Testis (tissue), 3 donors: ENCODE measurements around the gene POMC. TPM values are rescaled to one million over a fixed set of nuclear protein-coding genes. Genes with fewer than 3 reads are reported as not detected.
"Not testable (repeated sequence)": the region's sequence is repeated elsewhere in the genome, so short reads cannot be mapped to it uniquely, and the experiment has no call there.

Experiments
- DNase-seq: peaks from one replicate; pipeline ENCODE4 v3.0.0-alpha.2; 2019
- H3K27ac ChIP-seq, 2 donors: fragments of 200-600 bp; sonication (generic); one replicate each; pipeline ENCODE4 v1.5.1; 2019
- H3K27me3 ChIP-seq: fragments of 200-600 bp; sonication (generic); one replicate; pipeline ENCODE4 v1.5.1; 2019
- H3K36me3 ChIP-seq: fragments of 200-600 bp; sonication (generic); one replicate; pipeline ENCODE4 v1.5.1; 2017; ENCODE audit warnings: low read depth; ENCODE audit errors: missing control alignments
- H3K4me1 ChIP-seq: fragments of 200-600 bp; sonication (generic); one replicate; pipeline ENCODE4 v1.5.1; 2019
- H3K4me3 ChIP-seq, 2 donors: fragments of 200-600 bp; sonication (generic); one replicate each; pipeline ENCODE4 v1.5.1; 2017 to 2019
- H3K9me3 ChIP-seq: fragments of 200-600 bp; sonication (generic); one replicate; pipeline ENCODE4 v1.5.1; 2017
- POLR2A ChIP-seq: fragments of 450-650 bp; IDR thresholded peaks from one replicate; pipeline ENCODE4 v1.6.1; 2017; ENCODE audit warnings: antibody characterized with exemption, mild to moderate bottlenecking, moderate library complexity
- WGBS, 2 donors: methylation state at CpG; one replicate each; pipeline ENCODE4 v1.1.5; 2018; 5-methylcytosine and 5-hydroxymethylcytosine counted together
- intact Hi-C: fragments of 100-400 bp; cut with DNase I; formaldehyde crosslinking; loops from one replicate; pipeline ENCODE4 v1.15.1; 2023; ENCODE audit warnings: low total_unique reads
- polyA plus RNA-seq: library from polyadenylated mRNA; stranded (reverse); fragments of 350-450 nt; fragmentation: Illumina TruSeq; extraction: RNeasy Lipid Tissue Mini Kit (QIAGEN cat#74804); gene quantifications from one replicate; pipeline ENCODE4 v1.2.3, GENCODE V29; 2014; ENCODE audit warnings: low read depth, low replicate concordance; ENCODE audit not compliant: insufficient read depth
- total RNA-seq, 2 donors: library from RNA; depleted of rRNA; stranded (reverse); fragments of >200 nt; gene quantifications; one replicate each; pipeline ENCODE4 v1.2.3, GENCODE V29; 2016
- TF ChIP-seq, protein P1 (sequence below), 3 experiments: fragments of 450-650 bp in 2 of 3; fragments of 200-600 bp in 1 of 3; sonication (generic) in 1 of 3; IDR thresholded peaks; one replicate each; pipeline ENCODE4 v1.5.1; 2016 to 2019; ENCODE audit warnings: antibody characterized with exemption in 3 of 3, mild to moderate bottlenecking in 2 of 3, moderate library complexity in 1 of 3

POMC gene
- total and polyA plus RNA-seq, 3 donors from 2014 or later = 17.9 to 77.2 (median 55.7) TPM

DNA sequence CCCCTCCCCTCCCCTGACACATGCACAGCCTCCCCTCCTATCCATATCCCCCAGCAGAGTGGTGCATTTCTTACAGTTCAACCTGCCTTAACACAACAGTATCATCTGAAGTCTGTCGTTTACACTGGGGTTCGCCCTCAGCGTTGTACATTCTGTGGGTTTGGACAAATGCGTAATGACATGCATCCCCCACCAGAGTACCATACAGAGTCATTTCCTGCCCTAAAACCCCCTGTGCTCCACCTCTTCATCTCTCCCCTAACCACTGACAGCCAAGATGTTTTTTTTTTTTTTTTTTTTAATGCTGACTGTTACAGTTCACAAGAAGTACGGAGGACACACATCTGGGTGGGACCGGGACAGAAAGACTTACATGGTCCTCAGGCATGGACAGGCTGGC is 22.6 kb downstream of the POMC start:
- Histone ChIP-seq H3K4me3 (no peak overlapping the region), H3K27ac (no peak overlapping the region), H3K36me3 (no peaks in the 10 kb centered on the region), H3K27me3 (no peaks in the 10 kb centered on the region), H3K9me3 (no peaks in the 10 kb centered on the region), H3K4me1 (no peaks in the 10 kb centered on the region)
- DNase-seq = no peak
- WGBS, 2 donors = 84 to 85% methylated on average over 6 of the region's 6 CpGs
- intact Hi-C loops = no loop called here
- TF ChIP-seq, protein P1, sequence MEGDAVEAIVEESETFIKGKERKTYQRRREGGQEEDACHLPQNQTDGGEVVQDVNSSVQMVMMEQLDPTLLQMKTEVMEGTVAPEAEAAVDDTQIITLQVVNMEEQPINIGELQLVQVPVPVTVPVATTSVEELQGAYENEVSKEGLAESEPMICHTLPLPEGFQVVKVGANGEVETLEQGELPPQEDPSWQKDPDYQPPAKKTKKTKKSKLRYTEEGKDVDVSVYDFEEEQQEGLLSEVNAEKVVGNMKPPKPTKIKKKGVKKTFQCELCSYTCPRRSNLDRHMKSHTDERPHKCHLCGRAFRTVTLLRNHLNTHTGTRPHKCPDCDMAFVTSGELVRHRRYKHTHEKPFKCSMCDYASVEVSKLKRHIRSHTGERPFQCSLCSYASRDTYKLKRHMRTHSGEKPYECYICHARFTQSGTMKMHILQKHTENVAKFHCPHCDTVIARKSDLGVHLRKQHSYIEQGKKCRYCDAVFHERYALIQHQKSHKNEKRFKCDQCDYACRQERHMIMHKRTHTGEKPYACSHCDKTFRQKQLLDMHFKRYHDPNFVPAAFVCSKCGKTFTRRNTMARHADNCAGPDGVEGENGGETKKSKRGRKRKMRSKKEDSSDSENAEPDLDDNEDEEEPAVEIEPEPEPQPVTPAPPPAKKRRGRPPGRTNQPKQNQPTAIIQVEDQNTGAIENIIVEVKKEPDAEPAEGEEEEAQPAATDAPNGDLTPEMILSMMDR (IDR thresholded peaks at IDR 0.05) = no peak
- TF ChIP-seq POLR2A = no peak

GRCh38 chr2:25141120-25141519 is 27.3 kb downstream of the POMC start:
- Histone ChIP-seq H3K9me3 (no peaks in the 10 kb centered on the region), H3K27me3 (no peaks in the 10 kb centered on the region), H3K27ac (no peak overlapping the region), H3K36me3 (no peaks in the 10 kb centered on the region), H3K4me3 (no peak overlapping the region), H3K4me1 (no peaks in the 10 kb centered on the region)
- 68 to 83% methylated on average over 4 to 8 of the region's 8 CpGs for WGBS, 2 donors
- DNase-seq = no peak
- no peak for TF ChIP-seq POLR2A
- TF ChIP-seq, protein P1 (IDR thresholded peaks at IDR 0.05) = no peak
- intact Hi-C loops = no loop called here

- H3K27me3 ChIP-seq, H3K9me3 ChIP-seq, H3K4me1 ChIP-seq, H3K27ac ChIP-seq, H3K4me3 ChIP-seq, DNase-seq, intact Hi-C loops, H3K36me3 ChIP-seq: not testable (repeated sequence)
- WGBS, 2 donors = 97% methylated on average over 4 of the region's 4 CpGs
These were observed 27.8 kb downstream of the POMC start for GRCh38 chr2:25140535-25140934.

DNA sequence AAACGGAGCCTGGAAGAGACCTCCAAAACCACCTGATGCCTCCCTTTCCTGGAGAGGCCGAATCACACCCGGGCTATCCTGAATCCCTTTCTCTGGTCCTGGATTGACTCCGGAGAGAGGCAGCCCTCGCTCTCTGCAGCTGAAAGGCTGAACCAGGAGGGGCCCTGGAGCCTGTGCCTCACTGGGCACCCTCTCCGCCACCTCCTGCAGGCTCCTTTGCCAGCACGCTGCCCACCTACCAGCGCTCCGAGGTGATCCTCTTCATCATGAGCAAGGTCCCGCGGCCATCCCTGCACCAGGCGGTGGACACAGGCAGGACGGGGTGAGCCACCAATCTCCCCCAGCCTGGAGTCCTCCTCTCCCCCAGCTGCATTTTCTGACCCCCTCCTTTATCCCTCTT is 35.7 kb downstream of the POMC start:
- intact Hi-C loops = no loop called here
- 80 to 82% methylated on average over 13 of the region's 13 CpGs for WGBS, 2 donors
- Histone ChIP-seq H3K36me3 (no peaks in the 10 kb centered on the region), H3K9me3 (no peaks in the 10 kb centered on the region), H3K4me3 (no peak overlapping the region), H3K27ac (no peak overlapping the region), H3K27me3 (no peaks in the 10 kb centered on the region), H3K4me1 (no peaks in the 10 kb centered on the region)
- TF ChIP-seq, protein P1 (IDR thresholded peaks at IDR 0.05) = no peak
- TF ChIP-seq POLR2A = no peak
- DNase-seq = no peak

DNA sequence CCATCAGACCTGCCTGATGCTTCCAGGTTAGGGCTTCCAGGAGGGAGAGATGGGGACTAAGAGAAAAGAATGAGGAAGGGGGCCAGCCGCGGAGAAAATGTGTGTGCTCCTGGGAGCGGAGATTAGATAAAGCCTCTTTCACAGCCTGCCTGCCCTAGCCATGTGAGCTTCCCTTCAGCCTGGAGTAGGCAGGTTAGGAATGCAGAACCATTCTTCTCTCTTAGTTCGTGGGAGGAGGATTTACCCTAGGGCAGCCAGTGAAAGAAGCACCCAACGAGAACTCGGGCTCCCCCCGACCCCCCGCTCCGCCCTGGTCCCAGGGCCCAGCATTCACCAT is 36.1 kb downstream of the POMC start:
- no peaks in the 10 kb centered on the region for H3K27me3 ChIP-seq
- peak overlapping the region in 1 of 2 donors; percentile 30 for H3K4me3 ChIP-seq
- H3K9me3 ChIP-seq = no peaks in the 10 kb centered on the region
- intact Hi-C loops = no loop called here
- no peak for TF ChIP-seq POLR2A
- TF ChIP-seq, protein P1 (IDR thresholded peaks at IDR 0.05) = no peak
- no peaks in the 10 kb centered on the region for H3K36me3 ChIP-seq
- no peak overlapping the region for H3K27ac ChIP-seq
- H3K4me1 ChIP-seq = no peaks in the 10 kb centered on the region
- 35 to 40% methylated on average over 9 of the region's 9 CpGs for WGBS, 2 donors
- DNase-seq = no peak
